NB4 (cell line): Measurements from ENCODE around the gene MAST4.

ENCODE experiments used
- CTCF ChIP-seq: IDR thresholded peaks from one replicate; pipeline ENCODE4 v1.5.1; 2012; ENCODE audit warnings: low read depth, low read length
- POLR2A ChIP-seq: IDR thresholded peaks from 2 replicates; pipeline ENCODE4 v1.6.1; 2011; ENCODE audit warnings: mild to moderate bottlenecking; ENCODE audit not compliant: insufficient read length; ENCODE audit errors: extremely low read depth

GRCh38 chr5:66888613-66889012, 292.4 kb downstream of the MAST4 start:
- TF ChIP-seq CTCF (no peak), POLR2A (no peak)
